ENCODE results near the gene DHRS12.

The DHRS12 gene

GRCh38 chr13:51807041-51807440, 3.1 kb upstream of the DHRS12 start:
- no peak for DNase-seq (ENCODE audit: low read depth in 3 of 3)

GRCh38 chr13:51806566-51806965, 2.6 kb upstream of the DHRS12 start:
- DNase-seq (ENCODE audit: low read depth in 3 of 3), result no peak

- DNase-seq (ENCODE audit: low read depth in 3 of 3), result no peak
Observed at GRCh38 chr13:51805925-51806324, 2.0 kb upstream of the DHRS12 start.

- no peak for DNase-seq (ENCODE audit: low read depth in 3 of 3)
Observed at GRCh38 chr13:51805313-51805712, 1.4 kb upstream of the DHRS12 start.

GRCh38 chr13:51804295-51805172, 571 bp upstream of the DHRS12 start:
- peak in 1 of 3 experiments; percentile 37 for DNase-seq (ENCODE audit: low read depth in 3 of 3)

- no peak for DNase-seq (ENCODE audit: low read depth in 3 of 3)
Observed at GRCh38 chr13:51802631-51803418, 1.1 kb downstream of the DHRS12 start.

GRCh38 chr13:51801631-51802099, 2.3 kb downstream of the DHRS12 start:
- DNase-seq (ENCODE audit: low read depth in 3 of 3), result no peak

- no peak for DNase-seq (ENCODE audit: low read depth in 3 of 3)
Observed at GRCh38 chr13:51800486-51800885, 3.5 kb downstream of the DHRS12 start.

- no peak for DNase-seq (ENCODE audit: low read depth in 3 of 3)
Observed at GRCh38 chr13:51799261-51799660, 4.7 kb downstream of the DHRS12 start.

GRCh38 chr13:51797664-51798488, 6.1 kb downstream of the DHRS12 start:
- peak in 2 of 3 experiments; percentile 42 to 50 for DNase-seq (ENCODE audit: low read depth in 3 of 3)

- DNase-seq (ENCODE audit: low read depth in 3 of 3), result no peak
Observed at GRCh38 chr13:51796546-51796945, 7.4 kb downstream of the DHRS12 start.

GRCh38 chr13:51795419-51795818, 8.5 kb downstream of the DHRS12 start:
- DNase-seq (ENCODE audit: low read depth in 3 of 3), result no peak

- no peak for DNase-seq (ENCODE audit: low read depth in 3 of 3)
Observed at GRCh38 chr13:51794964-51795363, 9.0 kb downstream of the DHRS12 start.

GRCh38 chr13:51793570-51794271, 10.2 kb downstream of the DHRS12 start:
- peak; percentile 43 to 57 (median 48) for DNase-seq (ENCODE audit: low read depth in 3 of 3)

- no peak for DNase-seq (ENCODE audit: low read depth in 3 of 3)
Observed at GRCh38 chr13:51786425-51787265, 17.3 kb downstream of the DHRS12 start.

- DNase-seq (ENCODE audit: low read depth in 3 of 3), result no peak
Observed at GRCh38 chr13:51785712-51786424, 18.1 kb downstream of the DHRS12 start.

- no peak for DNase-seq (ENCODE audit: low read depth in 3 of 3)
Observed at GRCh38 chr13:51784097-51784496, 19.9 kb downstream of the DHRS12 start.

- DNase-seq (ENCODE audit: low read depth in 3 of 3), result no peak
Observed at GRCh38 chr13:51783428-51784094, 20.4 kb downstream of the DHRS12 start.

Data from stimulated activated CD4-positive, alpha-beta T cell treated with anti-CD3 and anti-CD28 coated beads, TNF-alpha, amount 100 ng/mL, for 24 hours (primary cell).